ENCODE results near the gene NR2E1.

- no peak for TF ChIP-seq EZH2phosphoT487 (IDR thresholded peaks at IDR 0.05; ENCODE audit: insufficient read depth, low read depth)
- no peak for TF ChIP-seq EZH2 (IDR thresholded peaks at IDR 0.05; ENCODE audit: insufficient read depth, poor library complexity, severe bottlenecking)
Measured at GRCh38 chr6:108238322-108238721, 72.5 kb downstream of the NR2E1 start.
